GM21423 (cell line): Measurements from ENCODE around the gene RMND5A.

Source experiments
- ATAC-seq: cut with Tn5 transposase; IDR thresholded peaks from one replicate; pipeline ENCODE4 v1.9.1; 2021; ENCODE audit warnings: mild to moderate bottlenecking, moderate library complexity; ENCODE audit not compliant: unreplicated experiment

Gene RMND5A

GRCh38 chr2:86825036-86825692, 105.1 kb downstream of the RMND5A start:
- no peak for ATAC-seq

- ATAC-seq = no peak
Measured at GRCh38 chr2:86825693-86826381, 105.7 kb downstream of the RMND5A start.

- ATAC-seq = no peak
Measured at GRCh38 chr2:86826951-86827350, 106.9 kb downstream of the RMND5A start.
